HepG2 (cell line): ENCODE results near the gene VPS4A. TPM values are rescaled to one million over a fixed set of nuclear protein-coding genes. Genes with fewer than 3 reads are reported as not detected.

Experiments
- DMAP1 ChIP-seq: IDR thresholded peaks from 2 replicates; pipeline ENCODE4 v1.6.1; 2016
- HNF4G ChIP-seq, 2 experiments: sonication (generic) in 1 of 2; formaldehyde crosslinking in 1 of 2; IDR thresholded peaks; 2 replicates each; pipeline versions ENCODE4 v1.4.0 to v1.6.1; 2011 to 2020; ENCODE audit warnings: borderline replicate concordance in 2 of 2, low read depth in 2 of 2, mild to moderate bottlenecking in 2 of 2, low read length in 1 of 2, missing genetic modification reagents in 1 of 2, moderate library complexity in 1 of 2
- HOXA3 ChIP-seq: sonication (generic); formaldehyde crosslinking; IDR thresholded peaks from 2 replicates; pipeline ENCODE4 v1.5.0; 2020; ENCODE audit warnings: missing genetic modification reagents
- IRF2 ChIP-seq: IDR thresholded peaks from 2 replicates; pipeline ENCODE4 v1.6.1; 2018; ENCODE audit warnings: missing genetic modification reagents, missing compliant biosample characterization
- ONECUT2 ChIP-seq: sonication (generic); formaldehyde crosslinking; IDR thresholded peaks from 2 replicates; pipeline ENCODE4 v1.4.0; 2020; ENCODE audit warnings: missing genetic modification reagents
- POLR2A ChIP-seq, 2 experiments: IDR thresholded peaks; 2 replicates each; pipeline ENCODE4 v1.6.1; 2011; ENCODE audit warnings: low read depth in 2 of 2, low read length in 2 of 2, mild to moderate bottlenecking in 1 of 2, moderate library complexity in 1 of 2; ENCODE audit not compliant: insufficient read depth in 1 of 2
- SNAI1 ChIP-seq: sonication (generic); formaldehyde crosslinking; IDR thresholded peaks from 2 replicates; pipeline ENCODE4 v1.5.0; 2020; ENCODE audit warnings: mild to moderate bottlenecking, missing genetic modification reagents, borderline replicate concordance
- STAG1 ChIP-seq: sonication (generic); formaldehyde crosslinking; IDR thresholded peaks from 2 replicates; pipeline ENCODE4 v1.4.0; 2020; ENCODE audit warnings: missing genetic modification reagents
- TARDBP ChIP-seq: sonication (generic); formaldehyde crosslinking; IDR thresholded peaks from 2 replicates; pipeline ENCODE4 v1.8.0; 2022; ENCODE audit warnings: mild to moderate bottlenecking, missing genetic modification reagents
- TBP ChIP-seq: sonication (generic); formaldehyde crosslinking; IDR thresholded peaks from 2 replicates; pipeline ENCODE4 v1.5.0; 2020; ENCODE audit warnings: missing genetic modification reagents
- ZFP1 ChIP-seq: IDR thresholded peaks from 2 replicates; pipeline ENCODE4 v1.6.1; 2016
- ZMYM2 ChIP-seq: sonication (generic); formaldehyde crosslinking; IDR thresholded peaks from 2 replicates; pipeline ENCODE4 v1.8.0; 2022; ENCODE audit warnings: mild to moderate bottlenecking, missing genetic modification reagents
- ZNF496 ChIP-seq: sonication (generic); formaldehyde crosslinking; IDR thresholded peaks from 2 replicates; pipeline ENCODE4 v1.8.1; 2023; ENCODE audit warnings: mild to moderate bottlenecking, moderate library complexity, missing genetic modification reagents; ENCODE audit not compliant: insufficient replicate concordance
- ZNF513 ChIP-seq: sonication (generic); formaldehyde crosslinking; conservative IDR thresholded peaks from 2 replicates; pipeline ENCODE4 v1.5.0; 2020; ENCODE audit warnings: missing genetic modification reagents
- ZNF549 ChIP-seq: sonication (generic); formaldehyde crosslinking; IDR thresholded peaks from 2 replicates; pipeline ENCODE4 v1.5.0; 2020; ENCODE audit warnings: missing genetic modification reagents
- ZNF644 ChIP-seq: IDR thresholded peaks from 2 replicates; pipeline ENCODE4 v1.6.1; 2016; ENCODE audit warnings: low read depth
- ZNF772 ChIP-seq: sonication (generic); formaldehyde crosslinking; IDR thresholded peaks from 2 replicates; pipeline ENCODE4 v1.5.0; 2020; ENCODE audit warnings: mild to moderate bottlenecking, missing genetic modification reagents
- ZSCAN29 ChIP-seq: sonication (generic); formaldehyde crosslinking; conservative IDR thresholded peaks from 2 replicates; pipeline ENCODE4 v1.4.0; 2020; ENCODE audit warnings: mild to moderate bottlenecking, missing genetic modification reagents
- polyA plus RNA-seq, 8 experiments: library from polyadenylated mRNA; depleted of rRNA in 3 of 8; stranded (reverse) in 7 of 8; unstranded in 1 of 8; fragments of >200 nt; fragmentation: Illumina TruSeq in 4 of 8; extraction: Trizol in 4 of 8; gene quantifications; 2 replicates each; pipeline versions ENCODE4 v1.2.1 to v1.2.3, GENCODE V29; 2011 to 2016; ENCODE audit warnings: low read depth in 4 of 8, missing spikeins in 1 of 8, mixed read lengths in 1 of 8; ENCODE audit not compliant: insufficient read depth in 1 of 8
- total RNA-seq, 5 experiments: library from RNA; depleted of rRNA; stranded (reverse); fragments of >200 nt; fragmentation: Illumina TruSeq; extraction: Trizol; gene quantifications; 2 replicates each; pipeline ENCODE4 v1.2.3, GENCODE V29; 2016; ENCODE audit warnings: low read depth in 1 of 5
- TF ChIP-seq, protein P1 (sequence below): IDR thresholded peaks from 2 replicates; pipeline ENCODE4 v1.6.1; 2016; ENCODE audit warnings: low read depth, missing genetic modification reagents, missing compliant biosample characterization
- TF ChIP-seq, protein P2 (sequence below): IDR thresholded peaks from 2 replicates; pipeline ENCODE4 v1.6.1; 2016; ENCODE audit warnings: missing compliant biosample characterization, missing genetic modification reagents, borderline replicate concordance
- TF ChIP-seq, protein P3 (sequence below): sonication (generic); formaldehyde crosslinking; IDR thresholded peaks from 2 replicates; pipeline ENCODE4 v1.4.0; 2020; ENCODE audit warnings: low read depth, mild to moderate bottlenecking, missing genetic modification reagents

The VPS4A gene
- total and polyA plus RNA-seq, 2 of the 13 experiments (the other 11 are each of a cell fraction or from before 2014, with no cell fraction given): 13.2 to 27.9 TPM

DNA sequence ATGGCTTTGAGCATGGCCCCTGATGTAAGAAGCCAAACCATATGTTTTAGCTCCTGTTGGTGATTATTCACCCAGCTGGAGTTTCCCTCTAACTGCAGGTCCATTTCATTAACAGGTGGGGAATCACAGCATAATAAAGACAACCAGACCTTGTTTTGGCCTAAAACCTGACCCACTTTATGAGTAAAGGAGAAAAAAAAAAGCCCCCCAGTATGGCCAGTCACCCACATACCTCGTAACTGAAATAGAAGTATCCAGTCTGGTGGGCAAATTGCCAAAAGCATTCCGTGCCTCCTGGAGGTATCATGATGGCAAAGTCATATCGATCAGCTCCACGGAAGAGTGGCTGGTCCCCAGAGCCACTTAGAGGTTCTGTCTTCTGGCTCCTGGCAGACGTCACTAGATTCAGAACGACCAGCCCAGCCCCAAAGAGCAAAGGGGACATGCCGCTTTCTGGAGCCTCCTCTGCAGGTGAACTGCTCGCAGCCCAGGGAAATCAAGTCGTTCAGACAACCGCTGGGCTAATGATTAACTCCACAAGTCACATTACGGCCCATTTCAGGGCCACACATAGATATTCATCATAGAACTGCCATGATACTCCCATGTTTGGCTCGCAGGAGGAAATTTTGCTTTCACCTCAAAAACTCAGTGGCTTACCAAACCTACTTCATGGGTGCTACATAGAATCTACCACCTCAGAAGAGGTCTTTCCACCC lies 40.3 kb downstream of the VPS4A start, which contains the start of gene TMED6 (continued):
- TF ChIP-seq, protein P1, sequence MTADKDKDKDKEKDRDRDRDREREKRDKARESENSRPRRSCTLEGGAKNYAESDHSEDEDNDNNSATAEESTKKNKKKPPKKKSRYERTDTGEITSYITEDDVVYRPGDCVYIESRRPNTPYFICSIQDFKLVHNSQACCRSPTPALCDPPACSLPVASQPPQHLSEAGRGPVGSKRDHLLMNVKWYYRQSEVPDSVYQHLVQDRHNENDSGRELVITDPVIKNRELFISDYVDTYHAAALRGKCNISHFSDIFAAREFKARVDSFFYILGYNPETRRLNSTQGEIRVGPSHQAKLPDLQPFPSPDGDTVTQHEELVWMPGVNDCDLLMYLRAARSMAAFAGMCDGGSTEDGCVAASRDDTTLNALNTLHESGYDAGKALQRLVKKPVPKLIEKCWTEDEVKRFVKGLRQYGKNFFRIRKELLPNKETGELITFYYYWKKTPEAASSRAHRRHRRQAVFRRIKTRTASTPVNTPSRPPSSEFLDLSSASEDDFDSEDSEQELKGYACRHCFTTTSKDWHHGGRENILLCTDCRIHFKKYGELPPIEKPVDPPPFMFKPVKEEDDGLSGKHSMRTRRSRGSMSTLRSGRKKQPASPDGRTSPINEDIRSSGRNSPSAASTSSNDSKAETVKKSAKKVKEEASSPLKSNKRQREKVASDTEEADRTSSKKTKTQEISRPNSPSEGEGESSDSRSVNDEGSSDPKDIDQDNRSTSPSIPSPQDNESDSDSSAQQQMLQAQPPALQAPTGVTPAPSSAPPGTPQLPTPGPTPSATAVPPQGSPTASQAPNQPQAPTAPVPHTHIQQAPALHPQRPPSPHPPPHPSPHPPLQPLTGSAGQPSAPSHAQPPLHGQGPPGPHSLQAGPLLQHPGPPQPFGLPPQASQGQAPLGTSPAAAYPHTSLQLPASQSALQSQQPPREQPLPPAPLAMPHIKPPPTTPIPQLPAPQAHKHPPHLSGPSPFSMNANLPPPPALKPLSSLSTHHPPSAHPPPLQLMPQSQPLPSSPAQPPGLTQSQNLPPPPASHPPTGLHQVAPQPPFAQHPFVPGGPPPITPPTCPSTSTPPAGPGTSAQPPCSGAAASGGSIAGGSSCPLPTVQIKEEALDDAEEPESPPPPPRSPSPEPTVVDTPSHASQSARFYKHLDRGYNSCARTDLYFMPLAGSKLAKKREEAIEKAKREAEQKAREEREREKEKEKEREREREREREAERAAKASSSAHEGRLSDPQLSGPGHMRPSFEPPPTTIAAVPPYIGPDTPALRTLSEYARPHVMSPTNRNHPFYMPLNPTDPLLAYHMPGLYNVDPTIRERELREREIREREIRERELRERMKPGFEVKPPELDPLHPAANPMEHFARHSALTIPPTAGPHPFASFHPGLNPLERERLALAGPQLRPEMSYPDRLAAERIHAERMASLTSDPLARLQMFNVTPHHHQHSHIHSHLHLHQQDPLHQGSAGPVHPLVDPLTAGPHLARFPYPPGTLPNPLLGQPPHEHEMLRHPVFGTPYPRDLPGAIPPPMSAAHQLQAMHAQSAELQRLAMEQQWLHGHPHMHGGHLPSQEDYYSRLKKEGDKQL: no peak
- TF ChIP-seq HNF4G (IDR thresholded peaks at IDR 0.05; ENCODE audit: borderline replicate concordance, low read depth, low read length) (no peak), HNF4G (CRISPR knock-in tag; IDR thresholded peaks at IDR 0.05; ENCODE audit: borderline replicate concordance, low read depth) (0 out of 2 replicates have a peak, but pooled peaks have one; percentile 29), ZNF549 (CRISPR knock-in tag) (no peak), ZNF513 (CRISPR knock-in tag) (no peak), ZNF496 (CRISPR knock-in tag) (no peak), TBP (CRISPR knock-in tag) (no peak), ZFP1 (CRISPR knock-in tag) (no peak), ZNF772 (CRISPR knock-in tag) (peak; percentile 36; the same call in 1 of the 2 replicates), TARDBP (CRISPR knock-in tag) (peak; percentile 42; the same call in 1 of the 2 replicates), POLR2A (IDR thresholded peaks at IDR 0.05; ENCODE audit: insufficient read depth in 1 of 2, low read depth in 2 of 2, low read length in 2 of 2) (peak; percentile 33 to 72; a peak in 2 of 4 replicates), DMAP1 (0 out of 2 replicates have a peak, but pooled peaks have one; percentile 38), STAG1 (peak; percentile 9; the same call in 1 of the 2 replicates), IRF2 (CRISPR knock-in tag) (peak; percentile 38), HOXA3 (CRISPR knock-in tag) (peak; percentile 56), SNAI1 (0 out of 2 replicates have a peak, but pooled peaks have one; percentile 37), ZNF644 (CRISPR knock-in tag) (peak; percentile 37; the same call in 1 of the 2 replicates), ZMYM2 (CRISPR knock-in tag) (no peak), ZSCAN29 (CRISPR knock-in tag) (no peak), ONECUT2 (CRISPR knock-in tag) (peak; percentile 47; the same call in 1 of the 2 replicates)
- TF ChIP-seq, protein P2, sequence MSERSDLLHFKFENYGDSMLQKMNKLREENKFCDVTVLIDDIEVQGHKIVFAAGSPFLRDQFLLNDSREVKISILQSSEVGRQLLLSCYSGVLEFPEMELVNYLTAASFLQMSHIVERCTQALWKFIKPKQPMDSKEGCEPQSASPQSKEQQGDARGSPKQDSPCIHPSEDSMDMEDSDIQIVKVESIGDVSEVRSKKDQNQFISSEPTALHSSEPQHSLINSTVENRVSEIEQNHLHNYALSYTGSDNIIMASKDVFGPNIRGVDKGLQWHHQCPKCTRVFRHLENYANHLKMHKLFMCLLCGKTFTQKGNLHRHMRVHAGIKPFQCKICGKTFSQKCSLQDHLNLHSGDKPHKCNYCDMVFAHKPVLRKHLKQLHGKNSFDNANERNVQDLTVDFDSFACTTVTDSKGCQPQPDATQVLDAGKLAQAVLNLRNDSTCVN (CRISPR knock-in tag): peak; percentile 72
- TF ChIP-seq, protein P3, sequence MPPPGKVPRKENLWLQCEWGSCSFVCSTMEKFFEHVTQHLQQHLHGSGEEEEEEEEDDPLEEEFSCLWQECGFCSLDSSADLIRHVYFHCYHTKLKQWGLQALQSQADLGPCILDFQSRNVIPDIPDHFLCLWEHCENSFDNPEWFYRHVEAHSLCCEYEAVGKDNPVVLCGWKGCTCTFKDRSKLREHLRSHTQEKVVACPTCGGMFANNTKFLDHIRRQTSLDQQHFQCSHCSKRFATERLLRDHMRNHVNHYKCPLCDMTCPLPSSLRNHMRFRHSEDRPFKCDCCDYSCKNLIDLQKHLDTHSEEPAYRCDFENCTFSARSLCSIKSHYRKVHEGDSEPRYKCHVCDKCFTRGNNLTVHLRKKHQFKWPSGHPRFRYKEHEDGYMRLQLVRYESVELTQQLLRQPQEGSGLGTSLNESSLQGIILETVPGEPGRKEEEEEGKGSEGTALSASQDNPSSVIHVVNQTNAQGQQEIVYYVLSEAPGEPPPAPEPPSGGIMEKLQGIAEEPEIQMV (CRISPR knock-in tag): no peak
